Uterus (tissue), 4 donors: ENCODE measurements around the gene SEC14L3. TPM values are rescaled to one million over a fixed set of nuclear protein-coding genes. Genes with fewer than 3 reads are reported as not detected.

Experiments
- DNase-seq, 2 donors: peaks; one replicate each; pipeline ENCODE4 v3.0.0-alpha.2; 2019 to 2020
- H3K27ac ChIP-seq, 2 donors: fragments of 200-600 bp; sonication (generic); 1 replicate in 1 of 2; 2 replicates in 1 of 2; pipeline ENCODE4 v1.5.1; 2016 to 2018
- H3K27me3 ChIP-seq, 2 donors: fragments of 200-600 bp; sonication (generic); one replicate each; pipeline ENCODE4 v1.5.1; 2018 to 2019; ENCODE audit warnings: control low read depth in 1 of 2
- H3K36me3 ChIP-seq, 2 donors: fragments of 200-600 bp; sonication (generic); one replicate each; pipeline ENCODE4 v1.5.1; 2019; ENCODE audit warnings: control low read depth in 1 of 2
- H3K4me1 ChIP-seq, 2 donors: fragments of 200-600 bp; sonication (generic); one replicate each; pipeline ENCODE4 v1.5.1; 2018 to 2019; ENCODE audit warnings: control low read depth in 1 of 2
- H3K4me3 ChIP-seq, 2 donors: fragments of 200-600 bp; sonication (generic); 1 replicate in 1 of 2; 2 replicates in 1 of 2; pipeline ENCODE4 v1.5.1; 2018 to 2019; ENCODE audit warnings: mild to moderate bottlenecking in 1 of 2
- H3K9me3 ChIP-seq, 2 donors: fragments of 200-600 bp; sonication (generic); one replicate each; pipeline ENCODE4 v1.5.1; 2019; ENCODE audit warnings: control low read depth in 1 of 2
- POLR2A ChIP-seq, 2 donors: fragments of 450-650 bp; IDR thresholded peaks; one replicate each; pipeline ENCODE4 v1.6.1; 2016; ENCODE audit warnings: antibody characterized with exemption in 2 of 2, mild to moderate bottlenecking in 1 of 2, moderate library complexity in 1 of 2
- intact Hi-C: fragments of 100-400 bp; cut with DNase I; formaldehyde crosslinking; loops from one replicate; pipeline ENCODE4 v1.15.1; 2023; ENCODE audit warnings: low total_unique reads
- total RNA-seq, 4 donors: library from RNA; depleted of rRNA in 3 of 4; stranded (reverse); fragments of >200 nt in 3 of 4; gene quantifications; one replicate each; pipeline versions ENCODE4 v1.1.0 to v1.2.4, GENCODE V29; 2014 to 2023
- TF ChIP-seq, protein P1 (sequence below), 4 experiments: fragments of 200-600 bp in 2 of 4; fragments of 450-650 bp in 2 of 4; sonication (generic) in 2 of 4; IDR thresholded peaks; one replicate each; pipeline ENCODE4 v1.5.1; 2016 to 2019; ENCODE audit warnings: antibody characterized with exemption in 4 of 4, mild to moderate bottlenecking in 2 of 4, moderate library complexity in 1 of 4
- donor health status: DM: yes; HTN: yes; CAD: no.

Gene SEC14L3
- total RNA-seq, 4 donors from 2014 or later, result not detected

- Histone ChIP-seq H3K4me1 (no peaks in the 10 kb centered on the region), H3K9me3 (no peaks in the 10 kb centered on the region), H3K27me3 (no peaks in the 10 kb centered on the region), H3K36me3 (no peaks in the 10 kb centered on the region), H3K27ac (no peak overlapping the region), H3K4me3 (no peak overlapping the region)
- DNase-seq, result no peak
- TF ChIP-seq POLR2A (IDR thresholded peaks at IDR 0.05), result no peak
- TF ChIP-seq, protein P1, sequence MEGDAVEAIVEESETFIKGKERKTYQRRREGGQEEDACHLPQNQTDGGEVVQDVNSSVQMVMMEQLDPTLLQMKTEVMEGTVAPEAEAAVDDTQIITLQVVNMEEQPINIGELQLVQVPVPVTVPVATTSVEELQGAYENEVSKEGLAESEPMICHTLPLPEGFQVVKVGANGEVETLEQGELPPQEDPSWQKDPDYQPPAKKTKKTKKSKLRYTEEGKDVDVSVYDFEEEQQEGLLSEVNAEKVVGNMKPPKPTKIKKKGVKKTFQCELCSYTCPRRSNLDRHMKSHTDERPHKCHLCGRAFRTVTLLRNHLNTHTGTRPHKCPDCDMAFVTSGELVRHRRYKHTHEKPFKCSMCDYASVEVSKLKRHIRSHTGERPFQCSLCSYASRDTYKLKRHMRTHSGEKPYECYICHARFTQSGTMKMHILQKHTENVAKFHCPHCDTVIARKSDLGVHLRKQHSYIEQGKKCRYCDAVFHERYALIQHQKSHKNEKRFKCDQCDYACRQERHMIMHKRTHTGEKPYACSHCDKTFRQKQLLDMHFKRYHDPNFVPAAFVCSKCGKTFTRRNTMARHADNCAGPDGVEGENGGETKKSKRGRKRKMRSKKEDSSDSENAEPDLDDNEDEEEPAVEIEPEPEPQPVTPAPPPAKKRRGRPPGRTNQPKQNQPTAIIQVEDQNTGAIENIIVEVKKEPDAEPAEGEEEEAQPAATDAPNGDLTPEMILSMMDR (IDR thresholded peaks at IDR 0.05), result no peak
- intact Hi-C loops, result no loop called here
Observed at GRCh38 chr22:30439226-30439625, 32.6 kb downstream of the SEC14L3 start.

DNA sequence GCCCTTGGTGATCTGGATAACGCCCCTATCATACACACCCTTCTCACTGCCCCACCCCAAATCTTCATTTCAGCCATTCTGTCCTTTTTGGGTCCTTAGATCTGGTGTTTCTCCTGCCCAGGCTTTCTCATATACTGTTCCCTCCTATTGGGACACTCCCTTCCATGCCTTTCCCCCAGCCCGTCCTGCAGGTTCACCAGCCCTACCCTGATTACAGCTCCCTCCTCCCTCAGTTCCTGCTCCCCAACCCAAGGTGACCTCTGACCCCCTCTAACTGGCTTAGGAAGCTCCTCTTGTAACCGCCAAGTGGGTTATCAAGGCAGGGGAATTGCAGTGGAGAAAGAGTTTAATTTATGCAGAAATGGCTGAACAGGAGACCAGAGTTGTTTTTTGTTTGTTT lies 33.3 kb downstream of the SEC14L3 start:
- TF ChIP-seq, protein P1 (IDR thresholded peaks at IDR 0.05), result no peak
- TF ChIP-seq POLR2A (IDR thresholded peaks at IDR 0.05), result no peak

DNA sequence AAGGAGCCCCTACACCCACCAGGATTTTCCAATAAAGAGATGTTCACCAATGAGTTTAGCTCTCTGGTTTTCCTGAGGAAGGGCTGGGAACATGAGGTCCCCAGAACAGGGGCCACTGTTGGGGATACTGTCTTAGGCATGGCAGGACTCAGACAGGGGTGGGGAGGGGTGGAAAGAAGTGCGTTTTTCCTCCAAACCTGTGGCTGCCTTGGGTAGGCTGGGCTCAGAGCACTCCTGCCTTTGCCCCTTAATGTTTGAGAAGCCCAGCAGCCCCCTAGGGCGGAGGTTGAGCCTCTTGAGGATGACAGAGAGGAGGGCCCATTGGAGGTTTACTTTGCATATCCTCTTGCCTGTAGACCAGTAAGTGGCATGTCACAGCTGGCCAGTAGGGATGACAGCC lies 35.6 kb downstream of the SEC14L3 start:
- H3K27me3 ChIP-seq, result no peaks in the 10 kb centered on the region
- no peak for TF ChIP-seq POLR2A (IDR thresholded peaks at IDR 0.05)
- TF ChIP-seq, protein P1 (IDR thresholded peaks at IDR 0.05), result no peak
- H3K27ac ChIP-seq, result no peak overlapping the region

More for the DNA sequence above, 33.3 kb downstream of the SEC14L3 start:
- no peak for DNase-seq
- no peak overlapping the region for H3K4me3 ChIP-seq
- H3K27ac ChIP-seq, result no peak overlapping the region
- no peaks in the 10 kb centered on the region for H3K4me1 ChIP-seq
- intact Hi-C loops, result no loop called here
- H3K9me3 ChIP-seq, result no peaks in the 10 kb centered on the region
- H3K36me3 ChIP-seq, result no peaks in the 10 kb centered on the region
- H3K27me3 ChIP-seq, result no peaks in the 10 kb centered on the region

DNA sequence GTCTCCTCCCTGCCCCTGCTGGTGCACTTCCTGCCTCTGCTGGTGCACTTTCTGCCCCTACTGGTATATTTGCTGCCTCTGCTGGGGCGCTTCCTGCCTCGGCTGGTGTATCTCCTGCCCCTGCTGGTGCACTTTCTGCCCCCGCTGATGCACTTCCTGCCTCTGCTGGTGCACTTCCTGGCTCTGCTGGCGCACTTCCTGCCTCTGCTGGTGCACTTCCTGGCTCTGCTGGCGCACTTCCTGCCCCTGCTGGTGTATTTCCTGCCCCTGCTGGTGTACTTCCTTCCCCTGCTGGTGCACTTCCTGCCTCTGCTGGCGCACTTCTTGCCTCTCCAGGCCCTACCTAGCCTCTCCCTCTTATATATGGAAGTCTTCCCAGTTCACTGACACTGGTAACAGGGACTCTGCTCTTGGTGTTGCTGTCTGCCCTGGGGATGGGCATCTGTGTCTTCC lies 36.1 kb downstream of the SEC14L3 start:
- DNase-seq, result peak; percentile 21 to 24
- H3K27me3 ChIP-seq, result no peaks in the 10 kb centered on the region
- no peak overlapping the region for H3K4me3 ChIP-seq
- intact Hi-C loops, result no loop called here
- H3K4me1 ChIP-seq, result no peaks in the 10 kb centered on the region
- H3K36me3 ChIP-seq, result no peaks in the 10 kb centered on the region
- no peaks in the 10 kb centered on the region for H3K9me3 ChIP-seq
- TF ChIP-seq, protein P1 (IDR thresholded peaks at IDR 0.05), result no peak
- no peak for TF ChIP-seq POLR2A (IDR thresholded peaks at IDR 0.05)
- H3K27ac ChIP-seq, result no peak overlapping the region

More for the DNA sequence above, 35.6 kb downstream of the SEC14L3 start:
- intact Hi-C loops, result no loop called here
- H3K4me1 ChIP-seq, result no peaks in the 10 kb centered on the region
- no peak overlapping the region for H3K4me3 ChIP-seq
- DNase-seq, result no peak
- no peaks in the 10 kb centered on the region for H3K36me3 ChIP-seq
- no peaks in the 10 kb centered on the region for H3K9me3 ChIP-seq

GRCh38 chr22:30434843-30435242 lies 37.0 kb downstream of the SEC14L3 start:
- no peak for TF ChIP-seq POLR2A (IDR thresholded peaks at IDR 0.05)
- TF ChIP-seq, protein P1 (IDR thresholded peaks at IDR 0.05), result no peak

More at GRCh38 chr22:30434843-30435242, 37.0 kb downstream of the SEC14L3 start:
- no peak for DNase-seq
- no peaks in the 10 kb centered on the region for H3K36me3 ChIP-seq
- H3K27me3 ChIP-seq, result no peaks in the 10 kb centered on the region
- no peaks in the 10 kb centered on the region for H3K9me3 ChIP-seq
- H3K4me1 ChIP-seq, result no peaks in the 10 kb centered on the region
- no peak overlapping the region for H3K27ac ChIP-seq
- no peak overlapping the region for H3K4me3 ChIP-seq
- intact Hi-C loops, result no loop called here
